HPDE6-E6E7 (cell line): ENCODE data around the gene GRPR.
"Not testable (repeated sequence)": the region's sequence is repeated elsewhere in the genome, so short reads cannot be mapped to it uniquely, and the experiment has no call there.

ENCODE experiments used
- DNase-seq: peaks from one replicate; pipeline ENCODE4 v3.0.0; 2011; ENCODE audit warnings: missing footprints; ENCODE audit errors: extremely low spot score

GRPR gene

GRCh38 chrX:16177260-16177659 is 53.9 kb downstream of the GRPR start:
- no peak for DNase-seq

GRCh38 chrX:16183843-16184242 is 60.5 kb downstream of the GRPR start:
- DNase-seq, result not testable (repeated sequence)

GRCh38 chrX:16185725-16186136 is 62.4 kb downstream of the GRPR start:
- DNase-seq, result peak; percentile 56

- no peak for DNase-seq
Observed at GRCh38 chrX:16186380-16187007, 63.1 kb downstream of the GRPR start.

- no peak for DNase-seq
Observed at GRCh38 chrX:16187024-16187760, 63.8 kb downstream of the GRPR start.

- DNase-seq, result no peak
Observed at GRCh38 chrX:16188687-16189086, 65.3 kb downstream of the GRPR start.

DNA sequence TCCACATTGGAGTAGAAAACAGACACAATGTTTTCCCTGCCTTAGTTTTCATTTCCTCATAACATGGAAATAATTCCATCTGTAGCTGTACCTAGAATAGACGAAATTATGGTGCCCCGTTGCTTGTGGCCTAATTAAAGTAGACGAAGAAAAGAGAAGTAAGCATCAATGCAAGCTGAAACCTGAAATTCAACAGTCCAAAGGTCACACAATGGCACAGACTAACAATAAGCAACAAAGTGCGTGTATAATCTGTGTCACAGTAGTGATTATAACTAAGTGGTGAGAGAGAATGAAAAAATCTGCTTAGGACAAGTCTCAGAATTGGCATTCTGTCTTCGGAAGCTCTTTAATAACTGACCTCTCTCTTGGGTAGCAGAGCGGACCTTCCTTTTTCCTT is 68.2 kb downstream of the GRPR start:
- DNase-seq, result no peak

- DNase-seq, result no peak
Observed at GRCh38 chrX:16196829-16197228, 73.5 kb downstream of the GRPR start.

GRCh38 chrX:16199343-16199742 is 76.0 kb downstream of the GRPR start:
- no peak for DNase-seq

- no peak for DNase-seq
Observed at GRCh38 chrX:16202943-16203342, 79.6 kb downstream of the GRPR start.
